ENCODE data around the gene HRH2.

The HRH2 gene

GRCh38 chr5:175679411-175679810, 21.5 kb downstream of the HRH2 start:
- no peak for DNase-seq

GRCh38 chr5:175680020-175680419, 22.1 kb downstream of the HRH2 start:
- DNase-seq = no peak

GRCh38 chr5:175680463-175680862, 22.6 kb downstream of the HRH2 start:
- DNase-seq = no peak

- no peak for DNase-seq
Measured at GRCh38 chr5:175681045-175681967, 23.4 kb downstream of the HRH2 start.

- DNase-seq = no peak
Measured at GRCh38 chr5:175681968-175682340, 24.1 kb downstream of the HRH2 start.

GRCh38 chr5:175682664-175683063, 24.8 kb downstream of the HRH2 start:
- DNase-seq = no peak

GRCh38 chr5:175683231-175683630, 25.4 kb downstream of the HRH2 start:
- no peak for DNase-seq

GRCh38 chr5:175683921-175684320, 26.1 kb downstream of the HRH2 start:
- DNase-seq = no peak

GRCh38 chr5:175684931-175685330, 27.1 kb downstream of the HRH2 start:
- no peak for DNase-seq

- DNase-seq = no peak
Measured at GRCh38 chr5:175685701-175686350, 28.0 kb downstream of the HRH2 start.

- no peak for DNase-seq
Measured at GRCh38 chr5:175686396-175686795, 28.5 kb downstream of the HRH2 start.

- DNase-seq = no peak
Measured at GRCh38 chr5:175686826-175687225, 29.0 kb downstream of the HRH2 start.

GRCh38 chr5:175687231-175687701, 29.4 kb downstream of the HRH2 start:
- no peak for DNase-seq

GRCh38 chr5:175688352-175689146, 30.7 kb downstream of the HRH2 start:
- no peak for DNase-seq

- DNase-seq = no peak
Measured at GRCh38 chr5:175689147-175689991, 31.5 kb downstream of the HRH2 start.

GRCh38 chr5:175690025-175690424, 32.2 kb downstream of the HRH2 start:
- no peak for DNase-seq

- no peak for DNase-seq
Measured at GRCh38 chr5:175690586-175690985, 32.7 kb downstream of the HRH2 start.

GRCh38 chr5:175691761-175692160, 33.9 kb downstream of the HRH2 start:
- DNase-seq = no peak

- DNase-seq = no peak
Measured at GRCh38 chr5:175692235-175692995, 34.5 kb downstream of the HRH2 start.

- no peak for DNase-seq
Measured at GRCh38 chr5:175692996-175693710, 35.3 kb downstream of the HRH2 start.

GRCh38 chr5:175693741-175694140, 35.9 kb downstream of the HRH2 start:
- no peak for DNase-seq

All from stimulated activated CD4-positive, alpha-beta T cell treated with anti-CD3 and anti-CD28 coated beads, Interleukin-2, amount 100 ng/mL, for 24 hours (primary cell).